Right atrium auricular region (tissue), 2 donors: Measurements from ENCODE around the gene PRDM16. TPM values are rescaled to one million over a fixed set of nuclear protein-coding genes. Genes with fewer than 3 reads are reported as not detected.

Source experiments
- DNase-seq: peaks from one replicate; pipeline ENCODE4 v3.0.0-alpha.2; 2019; ENCODE audit warnings: low spot score
- H3K27ac ChIP-seq, 2 donors: fragments of 200-600 bp; sonication (generic); 1 replicate in 1 of 2; 2 replicates in 1 of 2; pipeline ENCODE4 v1.5.1; 2016 to 2019
- H3K27me3 ChIP-seq, 2 donors: fragments of 200-600 bp; sonication (generic); one replicate each; pipeline versions ENCODE4 v1.5.1 to v1.6.0; 2017 to 2019
- H3K36me3 ChIP-seq: fragments of 200-600 bp; sonication (generic); one replicate; pipeline ENCODE4 v1.5.1; 2016
- H3K4me1 ChIP-seq, 2 donors: fragments of 200-600 bp; sonication (generic); one replicate each; pipeline versions ENCODE4 v1.5.1 to v1.6.0; 2017 to 2019
- H3K4me3 ChIP-seq, 2 donors: fragments of 200-600 bp; sonication (generic); 1 replicate in 1 of 2; 2 replicates in 1 of 2; pipeline ENCODE4 v1.5.1; 2017 to 2019; ENCODE audit warnings: mild to moderate bottlenecking in 1 of 2, moderate library complexity in 1 of 2
- H3K9me3 ChIP-seq, 2 donors: fragments of 200-600 bp; sonication (generic); one replicate each; pipeline ENCODE4 v1.5.1; 2019
- CTCF ChIP-seq, 2 donors: fragments of 200-600 bp; sonication (generic); IDR thresholded peaks; one replicate each; pipeline ENCODE4 v1.5.1; 2019; ENCODE audit warnings: antibody characterized with exemption in 2 of 2
- total RNA-seq, 2 donors: library from RNA; depleted of rRNA; stranded (reverse); fragments of >200 nt; gene quantifications; one replicate each; pipeline ENCODE4 v1.1.0, GENCODE V29; 2016

Gene PRDM16
- total RNA-seq, 2 donors from 2014 or later = 0.22 to 3.3 TPM

- Histone ChIP-seq H3K9me3 (no peaks in the 10 kb centered on the region), H3K36me3 (no peaks in the 10 kb centered on the region), H3K27me3 (no peaks in the 10 kb centered on the region), H3K27ac (no peak overlapping the region), H3K4me1 (peaks cover 0 to 9% of the 10 kb centered on the region in 2 donors), H3K4me3 (no peak overlapping the region)
- no peak for DNase-seq
- TF ChIP-seq CTCF (IDR thresholded peaks at IDR 0.05) = no peak
These were observed 76.7 kb downstream of the PRDM16 start for GRCh38 chr1:3145532-3146325.

GRCh38 chr1:3146458-3146857 is 77.5 kb downstream of the PRDM16 start:
- no peak for TF ChIP-seq CTCF (IDR thresholded peaks at IDR 0.05)
- no peaks in the 10 kb centered on the region for H3K36me3 ChIP-seq
- no peak for DNase-seq
- no peaks in the 10 kb centered on the region for H3K27me3 ChIP-seq
- H3K9me3 ChIP-seq = no peaks in the 10 kb centered on the region
- no peak overlapping the region for H3K4me3 ChIP-seq
- H3K27ac ChIP-seq = no peak overlapping the region
- H3K4me1 ChIP-seq = peaks cover 0 to 9% of the 10 kb centered on the region in 2 donors

- TF ChIP-seq CTCF (IDR thresholded peaks at IDR 0.05) = no peak
- H3K27ac ChIP-seq = no peak overlapping the region
- peaks cover 0 to 9% of the 10 kb centered on the region in 2 donors for H3K4me1 ChIP-seq
- no peaks in the 10 kb centered on the region for H3K9me3 ChIP-seq
- H3K4me3 ChIP-seq = no peak overlapping the region
- no peaks in the 10 kb centered on the region for H3K27me3 ChIP-seq
- no peaks in the 10 kb centered on the region for H3K36me3 ChIP-seq
- no peak for DNase-seq
These were observed 77.9 kb downstream of the PRDM16 start for GRCh38 chr1:3146907-3147306.

GRCh38 chr1:3148171-3148570 is 79.2 kb downstream of the PRDM16 start:
- Histone ChIP-seq H3K27me3 (no peaks in the 10 kb centered on the region), H3K4me3 (no peak overlapping the region), H3K27ac (no peak overlapping the region), H3K9me3 (no peaks in the 10 kb centered on the region), H3K36me3 (no peaks in the 10 kb centered on the region), H3K4me1 (peaks cover 0 to 9% of the 10 kb centered on the region in 2 donors)
- DNase-seq = no peak
- no peak for TF ChIP-seq CTCF (IDR thresholded peaks at IDR 0.05)

GRCh38 chr1:3149277-3149676 is 80.3 kb downstream of the PRDM16 start:
- Histone ChIP-seq H3K4me1 (peaks cover 0 to 9% of the 10 kb centered on the region in 2 donors), H3K36me3 (no peaks in the 10 kb centered on the region), H3K9me3 (no peaks in the 10 kb centered on the region), H3K27me3 (no peaks in the 10 kb centered on the region), H3K4me3 (no peak overlapping the region), H3K27ac (no peak overlapping the region)
- DNase-seq = no peak
- no peak for TF ChIP-seq CTCF (IDR thresholded peaks at IDR 0.05)

DNA sequence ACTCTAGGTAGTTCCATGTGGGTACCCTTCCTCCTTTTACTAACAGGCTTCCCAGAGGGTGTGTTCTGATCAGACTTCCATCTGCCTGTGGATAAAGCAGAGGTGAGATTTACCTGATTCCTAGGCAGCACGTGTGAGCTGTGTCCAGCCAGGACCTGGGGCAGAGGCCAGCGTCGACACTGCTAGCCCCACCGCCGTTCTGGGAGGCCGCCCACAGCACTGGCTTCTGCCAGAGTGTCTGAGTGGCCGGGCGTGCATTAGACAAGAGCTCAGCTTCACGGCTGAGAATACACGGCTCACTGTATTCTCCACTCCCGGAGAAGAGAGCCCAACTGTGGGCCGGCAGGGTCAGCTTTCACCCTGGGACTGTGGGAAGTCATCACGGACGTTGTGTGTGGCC is 82.5 kb downstream of the PRDM16 start:
- no peaks in the 10 kb centered on the region for H3K4me1 ChIP-seq

More for the DNA sequence above, 82.5 kb downstream of the PRDM16 start:
- TF ChIP-seq CTCF (IDR thresholded peaks at IDR 0.05) = no peak
- no peaks in the 10 kb centered on the region for H3K9me3 ChIP-seq
- no peaks in the 10 kb centered on the region for H3K27me3 ChIP-seq
- H3K36me3 ChIP-seq = no peaks in the 10 kb centered on the region
- H3K27ac ChIP-seq = no peak overlapping the region
- DNase-seq = no peak
- H3K4me3 ChIP-seq = no peak overlapping the region
